ENCODE results near the gene OSBPL10.

OSBPL10 gene

GRCh38 chr3:31908391-31909097, 72.5 kb downstream of the OSBPL10 start:
- TF ChIP-seq RARB (CRISPR knock-in tag; IDR thresholded peaks at IDR 0.05) (no peak), BACH2 (CRISPR knock-in tag; IDR thresholded peaks at IDR 0.05; ENCODE audit: borderline replicate concordance) (no peak), TOX (CRISPR knock-in tag; IDR thresholded peaks at IDR 0.05; ENCODE audit: borderline replicate concordance) (no peak), ISL1 (CRISPR knock-in tag; IDR thresholded peaks at IDR 0.05) (no peak), GLIS3 (CRISPR knock-in tag; IDR thresholded peaks at IDR 0.05) (no peak), ZNF8 (CRISPR knock-in tag; IDR thresholded peaks at IDR 0.05) (no peak), ZNF70 (CRISPR knock-in tag; IDR thresholded peaks at IDR 0.05) (no peak), CSDC2 (CRISPR knock-in tag; IDR thresholded peaks at IDR 0.05) (no peak), OSR1 (CRISPR knock-in tag; IDR thresholded peaks at IDR 0.05) (no peak), ARNTL (CRISPR knock-in tag; IDR thresholded peaks at IDR 0.05; ENCODE audit: borderline replicate concordance, low read depth) (no peak), ZFP3 (CRISPR knock-in tag; IDR thresholded peaks at IDR 0.05) (no peak), POU6F1 (CRISPR knock-in tag; IDR thresholded peaks at IDR 0.05; ENCODE audit: borderline replicate concordance, low read depth) (no peak), ZC3H10 (CRISPR knock-in tag; IDR thresholded peaks at IDR 0.05) (no peak), CSRNP3 (CRISPR knock-in tag; IDR thresholded peaks at IDR 0.05) (no peak), SNAI2 (CRISPR knock-in tag; IDR thresholded peaks at IDR 0.05) (no peak), ZFP30 (CRISPR knock-in tag; IDR thresholded peaks at IDR 0.05) (no peak), TCF4 (CRISPR knock-in tag; IDR thresholded peaks at IDR 0.05; ENCODE audit: borderline replicate concordance) (no peak), PPARA (CRISPR knock-in tag; IDR thresholded peaks at IDR 0.05; ENCODE audit: borderline replicate concordance) (no peak)
- TF ChIP-seq, protein P1, sequence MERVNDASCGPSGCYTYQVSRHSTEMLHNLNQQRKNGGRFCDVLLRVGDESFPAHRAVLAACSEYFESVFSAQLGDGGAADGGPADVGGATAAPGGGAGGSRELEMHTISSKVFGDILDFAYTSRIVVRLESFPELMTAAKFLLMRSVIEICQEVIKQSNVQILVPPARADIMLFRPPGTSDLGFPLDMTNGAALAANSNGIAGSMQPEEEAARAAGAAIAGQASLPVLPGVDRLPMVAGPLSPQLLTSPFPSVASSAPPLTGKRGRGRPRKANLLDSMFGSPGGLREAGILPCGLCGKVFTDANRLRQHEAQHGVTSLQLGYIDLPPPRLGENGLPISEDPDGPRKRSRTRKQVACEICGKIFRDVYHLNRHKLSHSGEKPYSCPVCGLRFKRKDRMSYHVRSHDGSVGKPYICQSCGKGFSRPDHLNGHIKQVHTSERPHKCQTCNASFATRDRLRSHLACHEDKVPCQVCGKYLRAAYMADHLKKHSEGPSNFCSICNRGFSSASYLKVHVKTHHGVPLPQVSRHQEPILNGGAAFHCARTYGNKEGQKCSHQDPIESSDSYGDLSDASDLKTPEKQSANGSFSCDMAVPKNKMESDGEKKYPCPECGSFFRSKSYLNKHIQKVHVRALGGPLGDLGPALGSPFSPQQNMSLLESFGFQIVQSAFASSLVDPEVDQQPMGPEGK (CRISPR knock-in tag; IDR thresholded peaks at IDR 0.05; ENCODE audit: borderline replicate concordance), result no peak
- TF ChIP-seq, protein P2, sequence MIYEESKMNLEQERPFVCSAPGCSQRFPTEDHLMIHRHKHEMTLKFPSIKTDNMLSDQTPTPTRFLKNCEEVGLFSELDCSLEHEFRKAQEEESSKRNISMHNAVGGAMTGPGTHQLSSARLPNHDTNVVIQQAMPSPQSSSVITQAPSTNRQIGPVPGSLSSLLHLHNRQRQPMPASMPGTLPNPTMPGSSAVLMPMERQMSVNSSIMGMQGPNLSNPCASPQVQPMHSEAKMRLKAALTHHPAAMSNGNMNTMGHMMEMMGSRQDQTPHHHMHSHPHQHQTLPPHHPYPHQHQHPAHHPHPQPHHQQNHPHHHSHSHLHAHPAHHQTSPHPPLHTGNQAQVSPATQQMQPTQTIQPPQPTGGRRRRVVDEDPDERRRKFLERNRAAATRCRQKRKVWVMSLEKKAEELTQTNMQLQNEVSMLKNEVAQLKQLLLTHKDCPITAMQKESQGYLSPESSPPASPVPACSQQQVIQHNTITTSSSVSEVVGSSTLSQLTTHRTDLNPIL (CRISPR knock-in tag; IDR thresholded peaks at IDR 0.05; ENCODE audit: low read depth), result no peak
- ATAC-seq, result no peak

DNA sequence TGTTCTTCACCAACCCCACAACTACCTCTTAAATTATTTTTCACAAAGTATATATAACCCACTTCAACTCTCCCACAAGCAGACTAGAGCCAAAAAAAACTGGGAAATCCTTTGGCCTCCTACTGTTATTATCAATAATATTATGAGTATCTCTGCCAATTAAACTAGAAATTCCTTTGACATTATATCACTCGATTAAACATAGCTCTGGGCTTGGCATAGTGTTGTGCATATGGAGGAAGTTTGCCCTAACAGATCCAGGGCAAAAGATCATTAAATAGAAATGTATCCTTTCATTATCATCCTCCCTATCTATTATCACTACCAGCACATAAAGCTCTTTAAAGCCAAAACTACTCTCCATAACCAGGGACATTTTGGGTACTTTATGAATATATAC, 74.9 kb downstream of the OSBPL10 start:
- no peak for ATAC-seq
- TF ChIP-seq GLIS3 (CRISPR knock-in tag; IDR thresholded peaks at IDR 0.05) (no peak), ZC3H10 (CRISPR knock-in tag; IDR thresholded peaks at IDR 0.05) (no peak), TCF4 (CRISPR knock-in tag; IDR thresholded peaks at IDR 0.05; ENCODE audit: borderline replicate concordance) (no peak), ZNF8 (CRISPR knock-in tag; IDR thresholded peaks at IDR 0.05) (no peak)
- TF ChIP-seq, protein P3, sequence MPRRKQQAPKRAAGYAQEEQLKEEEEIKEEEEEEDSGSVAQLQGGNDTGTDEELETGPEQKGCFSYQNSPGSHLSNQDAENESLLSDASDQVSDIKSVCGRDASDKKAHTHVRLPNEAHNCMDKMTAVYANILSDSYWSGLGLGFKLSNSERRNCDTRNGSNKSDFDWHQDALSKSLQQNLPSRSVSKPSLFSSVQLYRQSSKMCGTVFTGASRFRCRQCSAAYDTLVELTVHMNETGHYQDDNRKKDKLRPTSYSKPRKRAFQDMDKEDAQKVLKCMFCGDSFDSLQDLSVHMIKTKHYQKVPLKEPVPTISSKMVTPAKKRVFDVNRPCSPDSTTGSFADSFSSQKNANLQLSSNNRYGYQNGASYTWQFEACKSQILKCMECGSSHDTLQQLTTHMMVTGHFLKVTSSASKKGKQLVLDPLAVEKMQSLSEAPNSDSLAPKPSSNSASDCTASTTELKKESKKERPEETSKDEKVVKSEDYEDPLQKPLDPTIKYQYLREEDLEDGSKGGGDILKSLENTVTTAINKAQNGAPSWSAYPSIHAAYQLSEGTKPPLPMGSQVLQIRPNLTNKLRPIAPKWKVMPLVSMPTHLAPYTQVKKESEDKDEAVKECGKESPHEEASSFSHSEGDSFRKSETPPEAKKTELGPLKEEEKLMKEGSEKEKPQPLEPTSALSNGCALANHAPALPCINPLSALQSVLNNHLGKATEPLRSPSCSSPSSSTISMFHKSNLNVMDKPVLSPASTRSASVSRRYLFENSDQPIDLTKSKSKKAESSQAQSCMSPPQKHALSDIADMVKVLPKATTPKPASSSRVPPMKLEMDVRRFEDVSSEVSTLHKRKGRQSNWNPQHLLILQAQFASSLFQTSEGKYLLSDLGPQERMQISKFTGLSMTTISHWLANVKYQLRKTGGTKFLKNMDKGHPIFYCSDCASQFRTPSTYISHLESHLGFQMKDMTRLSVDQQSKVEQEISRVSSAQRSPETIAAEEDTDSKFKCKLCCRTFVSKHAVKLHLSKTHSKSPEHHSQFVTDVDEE (CRISPR knock-in tag; IDR thresholded peaks at IDR 0.05), result no peak

Measured in SK-N-SH treated with all-trans-retinoic acid at 6 μM for 48 hours (cell line).